H1 (cell line): ENCODE data around the gene PSD. TPM values are rescaled to one million over a fixed set of nuclear protein-coding genes. Genes with fewer than 3 reads are reported as not detected.

Source experiments
- CTCF ChIA-PET: fragments of 300-600 bp; sonication (Branson Sonifier 250); formaldehyde crosslinking; loops from one replicate; lab custom pipeline; 2021; ENCODE audit not compliant: partially characterized antibody; lab: Charles Lee
- POLR2A ChIA-PET: fragments of 300-600 bp; sonication (Branson Sonifier 250); formaldehyde crosslinking; loops from one replicate; lab custom pipeline; 2021; ENCODE audit warnings: inconsistent platforms; ENCODE audit not compliant: partially characterized antibody; lab: Charles Lee
- DNase-seq, 2 experiments: peaks; one replicate each; pipeline versions ENCODE4 v3.0.0 to v3.0.0-alpha.2; 2010 to 2022; ENCODE audit warnings: low spot score in 2 of 2, low read depth in 1 of 2, mixed read lengths in 1 of 2
- FAIRE-seq: peaks from 2 replicates; lab custom pipeline; 2011; peaks lifted over from hg19 to GRCh38; lab: Jason Lieb, UNC
- H2AFZ ChIP-seq: 2 replicates; pipeline ENCODE4 v1.8.1; 2012; ENCODE audit warnings: low read length, inconsistent platforms
- H2AK5ac ChIP-seq: 2 replicates; pipeline ENCODE4 v1.6.1; 2013; ENCODE audit warnings: low read depth, low read length
- H2BK120ac ChIP-seq: replicated peaks from 2 replicates; pipeline ENCODE3; 2013; ENCODE audit warnings: low read depth, low read length, inconsistent platforms
- H2BK12ac ChIP-seq: 2 replicates; pipeline ENCODE4 v1.6.1; 2013; ENCODE audit warnings: low read depth, low read length
- H2BK15ac ChIP-seq: 2 replicates; pipeline ENCODE4 v1.6.1; 2013; ENCODE audit warnings: low read length
- H2BK20ac ChIP-seq: 2 replicates; pipeline ENCODE4 v1.6.1; 2013; ENCODE audit warnings: low read length
- H2BK5ac ChIP-seq: 2 replicates; pipeline ENCODE4 v1.6.1; 2013; ENCODE audit warnings: low read depth, low read length
- H3K14ac ChIP-seq: 2 replicates; pipeline ENCODE4 v1.6.1; 2013; ENCODE audit warnings: inconsistent platforms; ENCODE audit not compliant: insufficient read length
- H3K18ac ChIP-seq: 2 replicates; pipeline ENCODE4 v1.6.1; 2013; ENCODE audit warnings: low read length; ENCODE audit errors: extremely low read depth
- H3K23ac ChIP-seq: 2 replicates; pipeline ENCODE4 v1.6.1; 2013; ENCODE audit warnings: inconsistent platforms; ENCODE audit not compliant: insufficient read length
- H3K23me2 ChIP-seq: 2 replicates; pipeline ENCODE4 v1.6.1; 2013; ENCODE audit warnings: low read depth, low read length
- H3K27ac ChIP-seq: 2 replicates; pipeline ENCODE4 v1.6.1; 2011; ENCODE audit warnings: low read depth, low read length, inconsistent platforms
- H3K27me3 ChIP-seq, 4 experiments: replicated peaks in 1 of 4; 1 replicate in 1 of 4; 2 replicates in 3 of 4; pipeline versions ENCODE4 v1.6.1 to v1.8.1; 2011 to 2013; ENCODE audit warnings: low read length in 3 of 4, mild to moderate bottlenecking in 3 of 4, inconsistent platforms in 2 of 4, mixed read lengths in 2 of 4, moderate library complexity in 1 of 4; ENCODE audit not compliant: control insufficient read depth in 3 of 4, insufficient read depth in 3 of 4; ENCODE audit errors: extremely low read depth in 1 of 4
- H3K36me3 ChIP-seq, 4 experiments: 2 replicates each; pipeline versions ENCODE4 v1.6.1 to v1.8.1; 2011 to 2013; ENCODE audit warnings: mild to moderate bottlenecking in 4 of 4, low read length in 3 of 4, moderate library complexity in 2 of 4, control low read depth in 1 of 4, inconsistent platforms in 1 of 4; ENCODE audit not compliant: insufficient read depth in 4 of 4, control insufficient read depth in 2 of 4
- H3K4ac ChIP-seq: replicated peaks from 2 replicates; pipeline ENCODE3; 2013; ENCODE audit warnings: low read length, low read depth, mixed read lengths, inconsistent platforms; ENCODE audit not compliant: insufficient read length
- H3K4me1 ChIP-seq, 4 experiments: replicated peaks in 1 of 4; 1 replicate in 1 of 4; 2 replicates in 3 of 4; pipeline versions ENCODE4 v1.6.1 to v1.8.1; 2011 to 2013; ENCODE audit warnings: low read length in 3 of 4, inconsistent platforms in 2 of 4, mixed read lengths in 1 of 4; ENCODE audit not compliant: insufficient read depth in 4 of 4, control insufficient read depth in 3 of 4
- H3K4me2 ChIP-seq, 2 experiments: 2 replicates each; pipeline versions ENCODE4 v1.6.1 to v1.8.1; 2011 to 2013; ENCODE audit warnings: low read depth in 2 of 2, low read length in 2 of 2, control low read depth in 1 of 2, inconsistent platforms in 1 of 2, mild to moderate bottlenecking in 1 of 2; ENCODE audit not compliant: insufficient read depth in 1 of 2
- H3K4me3 ChIP-seq, 4 experiments: fragments of 200-600, 300-600 bp in 1 of 4; sonication (generic), shearing (Covaris generic), sonication (Bioruptor Twin) in 1 of 4; 2 replicates each; pipeline versions ENCODE4 v1.5.1 to v1.8.1; 2011 to 2016; ENCODE audit warnings: low read length in 4 of 4, low read depth in 3 of 4, control low read depth in 2 of 4, inconsistent platforms in 2 of 4, mild to moderate bottlenecking in 2 of 4, mixed read lengths in 1 of 4, moderate library complexity in 1 of 4; ENCODE audit not compliant: insufficient read depth in 2 of 4; ENCODE audit errors: extremely low read depth in 1 of 4
- H3K56ac ChIP-seq: replicated peaks from 2 replicates; pipeline ENCODE3; 2013; ENCODE audit warnings: low read depth, mild to moderate bottlenecking, mixed read lengths, low read length, inconsistent platforms; ENCODE audit not compliant: insufficient read length
- H3K79me1 ChIP-seq: 2 replicates; pipeline ENCODE4 v1.6.1; 2013; ENCODE audit warnings: low read depth, low read length, control low read depth
- H3K79me2 ChIP-seq, 2 experiments: 2 replicates each; pipeline versions ENCODE4 v1.6.1 to v1.8.1; 2012 to 2013; ENCODE audit warnings: low read length in 2 of 2, mild to moderate bottlenecking in 2 of 2, inconsistent platforms in 1 of 2; ENCODE audit not compliant: insufficient read depth in 2 of 2, control insufficient read depth in 1 of 2
- H3K9ac ChIP-seq, 4 experiments: replicated peaks in 1 of 4; 1 replicate in 1 of 4; 2 replicates in 3 of 4; pipeline versions ENCODE4 v1.6.1 to v1.8.1; 2011 to 2013; ENCODE audit warnings: low read depth in 3 of 4, low read length in 3 of 4, control low read depth in 2 of 4, mild to moderate bottlenecking in 2 of 4, moderate library complexity in 2 of 4, inconsistent platforms in 1 of 4; ENCODE audit errors: extremely low read depth in 1 of 4
- H3K9me3 ChIP-seq, 2 experiments: 2 replicates each; pipeline versions ENCODE4 v1.6.1 to v1.8.1; 2012 to 2013; ENCODE audit warnings: mild to moderate bottlenecking in 2 of 2, moderate library complexity in 2 of 2, control low read depth in 1 of 2, inconsistent platforms in 1 of 2, low read depth in 1 of 2, low read length in 1 of 2, mixed read lengths in 1 of 2; ENCODE audit not compliant: insufficient read depth in 2 of 2
- H4K20me1 ChIP-seq, 2 experiments: replicated peaks in 1 of 2; 2 replicates each; pipeline versions ENCODE3 to v1.8.1; 2011 to 2013; ENCODE audit warnings: inconsistent platforms in 2 of 2, low read length in 2 of 2, mild to moderate bottlenecking in 1 of 2; ENCODE audit not compliant: insufficient read depth in 2 of 2, control insufficient read depth in 1 of 2
- H4K5ac ChIP-seq: 2 replicates; pipeline ENCODE4 v1.6.1; 2013; ENCODE audit warnings: low read length, low read depth, mixed read lengths, inconsistent platforms; ENCODE audit not compliant: insufficient read length
- H4K8ac ChIP-seq: 2 replicates; pipeline ENCODE4 v1.8.0; 2013; ENCODE audit warnings: mild to moderate bottlenecking, moderate library complexity, low read length, inconsistent platforms; ENCODE audit not compliant: insufficient read depth; ENCODE audit errors: extremely low read depth
- H4K91ac ChIP-seq: replicated peaks from 2 replicates; pipeline ENCODE3; 2013; ENCODE audit warnings: low read length, mixed read lengths, inconsistent platforms; ENCODE audit not compliant: insufficient read length
- CREB1 ChIP-seq: IDR thresholded peaks from 2 replicates; pipeline ENCODE4 v1.6.1; 2012; ENCODE audit warnings: inconsistent platforms
- CTCF ChIP-seq, 3 experiments: IDR thresholded peaks; 1 replicate in 2 of 3; 2 replicates in 1 of 3; pipeline versions ENCODE4 v1.5.1 to v1.6.1; 2011; ENCODE audit warnings: low read length in 3 of 3, mild to moderate bottlenecking in 3 of 3, inconsistent platforms in 2 of 3, low read depth in 1 of 3, moderate library complexity in 1 of 3; ENCODE audit not compliant: insufficient read depth in 1 of 3; ENCODE audit errors: control extremely low read depth in 1 of 3
- SIRT6 ChIP-seq: IDR thresholded peaks from one replicate; pipeline ENCODE4 v1.7.1; 2012; ENCODE audit warnings: low read length, inconsistent platforms
- SIX5 ChIP-seq: IDR thresholded peaks from 2 replicates; pipeline ENCODE4 v1.6.1; 2011; ENCODE audit warnings: mild to moderate bottlenecking, low read depth, low read length
- TBP ChIP-seq: IDR thresholded peaks from 2 replicates; pipeline ENCODE4 v1.6.1; 2011; ENCODE audit warnings: low read depth, low read length, improper control_type of control experiment
- TEAD4 ChIP-seq: IDR thresholded peaks from 2 replicates; pipeline ENCODE4 v1.6.1; 2012; ENCODE audit warnings: low read depth, low read length, inconsistent platforms, mixed read lengths
- YY1 ChIP-seq: IDR thresholded peaks from 2 replicates; pipeline ENCODE4 v1.6.1; 2011; ENCODE audit warnings: low read depth, mild to moderate bottlenecking, low read length
- WGBS, 2 experiments: shearing (Covaris generic) in 1 of 2; methylation state at CpG; one replicate each; pipeline versions ENCODE4 v1.1.6 to v1.1.7; 2013 to 2015; ENCODE audit warnings: low lambda C conversion rate in 2 of 2, mixed read lengths in 2 of 2, inconsistent platforms in 1 of 2, low coverage in 1 of 2, missing lambda C conversion rate in 1 of 2; ENCODE audit not compliant: insufficient replicate concordance in 2 of 2, insufficient coverage in 1 of 2, insufficient read length in 1 of 2; ENCODE audit errors: extremely low coverage in 1 of 2, missing lambda C conversion rate in 1 of 2; 5-methylcytosine and 5-hydroxymethylcytosine counted together
- polyA plus RNA-seq, 7 experiments: library from polyadenylated mRNA; depleted of rRNA in 3 of 7; stranded (reverse) in 5 of 7; unstranded in 2 of 7; fragments of >200 nt in 5 of 7; fragments of 200-250 nt in 2 of 7; gene quantifications; 1 replicate in 5 of 7; 2 replicates in 1 of 7; 4 replicates in 1 of 7; pipeline versions ENCODE4 v1.2.1 to v1.2.3, GENCODE V29; 2011 to 2013; ENCODE audit warnings: missing spikeins in 2 of 7, mixed read lengths in 2 of 7
- total RNA-seq: library from RNA; stranded (reverse); fragmentation: NEBNext Ultra II Directional; extraction: Animal tissue kit (Norgen Biotek cat#: 25700); gene quantifications from 2 replicates; pipeline ENCODE4 v1.2.1, GENCODE V29; 2021
- TF ChIP-seq, protein P1 (sequence below): IDR thresholded peaks from 2 replicates; pipeline ENCODE4 v1.6.1; 2012; ENCODE audit warnings: low read length, inconsistent platforms

PSD gene
- total and polyA plus RNA-seq, 2 of the 8 experiments (the other 6 are each of a cell fraction or from before 2014, with no cell fraction given): 5.4 to 6.0 TPM

DNA sequence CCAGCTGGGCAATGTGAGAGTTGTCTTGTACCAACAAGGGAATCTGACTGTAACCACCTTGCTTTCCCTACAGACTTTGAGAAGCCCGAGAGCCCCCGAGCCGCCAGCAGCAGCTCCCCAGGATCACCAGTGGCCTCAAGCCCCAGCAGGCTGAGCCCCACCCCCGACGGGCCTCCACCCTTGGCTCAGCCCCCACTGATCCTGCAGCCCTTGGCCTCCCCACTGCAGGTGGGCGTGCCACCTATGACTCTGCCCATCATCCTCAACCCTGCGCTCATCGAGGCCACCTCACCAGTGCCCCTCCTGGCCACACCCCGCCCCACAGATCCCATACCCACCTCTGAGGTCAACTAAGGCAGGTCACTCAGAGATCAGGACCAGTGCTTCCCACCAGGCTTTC lies 36.6 kb downstream of the PSD start:
- ChIA-PET CTCF (interaction anchor here (0.7 to 17.7 kb wide), 14 partner anchors 8 to 155 kb away, joined by 3 to 357 read pairs (median 10); partner anchors contain the start of genes FBXL15 and NFKB2), POLR2A (no interaction called here)
- Histone ChIP-seq H3K14ac (no peak overlapping the region), H4K8ac (no peak overlapping the region), H3K23me2 (no peaks in the 10 kb centered on the region), H3K9ac (no peak overlapping the region), H3K4me3 (no peak overlapping the region), H4K20me1 (no peaks in the 10 kb centered on the region), H2BK5ac (no peak overlapping the region), H3K27me3 (no peaks in the 10 kb centered on the region), H3K4me1 (0 out of 7 replicates have a peak, but pooled peaks cover 0 to 2% (median 0%) of the 10 kb centered on the region in 4 experiments), H3K23ac (no peak overlapping the region), H3K4ac (no peak overlapping the region), H2BK20ac (no peak overlapping the region), H2BK15ac (no peak overlapping the region), H3K9me3 (no peaks in the 10 kb centered on the region), H3K56ac (no peak overlapping the region), H3K79me2 (no peaks in the 10 kb centered on the region), H2BK120ac (no peak overlapping the region), H3K79me1 (no peaks in the 10 kb centered on the region), H4K91ac (no peak overlapping the region), H4K5ac (no peak overlapping the region), H3K36me3 (peaks cover 3 to 15% (median 7%) of the 10 kb centered on the region in 4 experiments; a peak in 5 of 8 replicates), H2BK12ac (no peak overlapping the region), H2AK5ac (no peak overlapping the region), H3K27ac (no peak overlapping the region), H3K18ac (no peak overlapping the region), H3K4me2 (no peak overlapping the region), H2AFZ (no peak overlapping the region)
- FAIRE-seq: no peak
- WGBS, 2 experiments: 98% methylated on average over 9 of the region's 9 CpGs; no CpG with 5 or more reads in 1 of the 2 experiments
- TF ChIP-seq SIRT6 (no peak), YY1 (no peak), CTCF (IDR thresholded peaks at IDR 0.05; ENCODE audit: control extremely low read depth in 1 of 3, insufficient read depth in 1 of 3, low read depth in 1 of 3, low read length in 3 of 3) (peak in 2 of 3 experiments; percentile 1 to 15; a peak in 2 of 4 replicates), SIX5 (no peak), CREB1 (no peak), TBP (no peak), TEAD4 (no peak)
- TF ChIP-seq, protein P1, sequence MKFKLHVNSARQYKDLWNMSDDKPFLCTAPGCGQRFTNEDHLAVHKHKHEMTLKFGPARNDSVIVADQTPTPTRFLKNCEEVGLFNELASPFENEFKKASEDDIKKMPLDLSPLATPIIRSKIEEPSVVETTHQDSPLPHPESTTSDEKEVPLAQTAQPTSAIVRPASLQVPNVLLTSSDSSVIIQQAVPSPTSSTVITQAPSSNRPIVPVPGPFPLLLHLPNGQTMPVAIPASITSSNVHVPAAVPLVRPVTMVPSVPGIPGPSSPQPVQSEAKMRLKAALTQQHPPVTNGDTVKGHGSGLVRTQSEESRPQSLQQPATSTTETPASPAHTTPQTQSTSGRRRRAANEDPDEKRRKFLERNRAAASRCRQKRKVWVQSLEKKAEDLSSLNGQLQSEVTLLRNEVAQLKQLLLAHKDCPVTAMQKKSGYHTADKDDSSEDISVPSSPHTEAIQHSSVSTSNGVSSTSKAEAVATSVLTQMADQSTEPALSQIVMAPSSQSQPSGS: no peak
- DNase-seq: no peak
